GM21390 (cell line): ENCODE results near the gene SHROOM3.
A peak's percentile ranks its signal among the peaks of the same experiment; 100 is the strongest.

Experiments used
- ATAC-seq: cut with Tn5 transposase; IDR thresholded peaks from one replicate; pipeline ENCODE4 v1.9.1; 2021; ENCODE audit not compliant: unreplicated experiment

The SHROOM3 gene

GRCh38 chr4:76564123-76564915 lies 129.3 kb downstream of the SHROOM3 start:
- ATAC-seq, result no peak

DNA sequence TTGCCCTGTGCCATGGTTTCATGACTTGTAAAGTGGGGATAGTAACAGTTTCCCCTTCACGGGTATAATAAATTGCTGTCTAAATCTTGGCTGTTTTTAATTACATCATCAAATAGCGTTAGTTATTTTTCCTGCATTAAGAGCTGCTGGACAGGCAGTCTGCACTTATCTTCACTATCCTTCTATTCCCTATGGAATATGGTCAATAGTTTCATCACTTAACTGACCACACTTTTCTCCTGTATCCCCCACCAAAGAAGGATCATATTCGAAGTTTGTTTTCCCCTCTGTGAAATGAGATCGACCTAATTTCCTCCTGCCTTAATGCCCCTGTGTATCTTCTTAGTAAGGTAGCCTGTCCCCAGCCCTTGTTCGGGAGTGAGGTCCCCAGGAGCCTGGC lies 133.2 kb downstream of the SHROOM3 start:
- ATAC-seq, result no peak

DNA sequence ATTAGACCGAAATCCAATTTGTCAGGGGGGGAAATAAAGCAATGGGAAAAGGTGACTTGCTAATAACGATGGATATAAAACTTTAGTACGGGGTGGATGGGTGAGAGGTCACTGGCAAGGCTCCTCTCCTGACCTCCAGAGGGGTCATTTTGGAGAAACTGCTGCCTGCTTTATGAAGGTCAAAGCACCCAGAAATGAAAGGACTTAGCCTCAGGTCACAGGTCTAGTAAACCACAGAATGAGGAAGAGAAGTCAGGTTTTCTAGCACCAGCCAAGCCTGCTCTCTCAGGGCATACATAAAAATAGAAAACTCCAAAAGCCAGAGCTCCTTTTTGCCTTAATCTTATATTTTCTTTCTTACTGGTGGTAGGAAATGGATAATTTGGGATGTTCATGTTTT lies 134.2 kb downstream of the SHROOM3 start:
- ATAC-seq, result no peak

DNA sequence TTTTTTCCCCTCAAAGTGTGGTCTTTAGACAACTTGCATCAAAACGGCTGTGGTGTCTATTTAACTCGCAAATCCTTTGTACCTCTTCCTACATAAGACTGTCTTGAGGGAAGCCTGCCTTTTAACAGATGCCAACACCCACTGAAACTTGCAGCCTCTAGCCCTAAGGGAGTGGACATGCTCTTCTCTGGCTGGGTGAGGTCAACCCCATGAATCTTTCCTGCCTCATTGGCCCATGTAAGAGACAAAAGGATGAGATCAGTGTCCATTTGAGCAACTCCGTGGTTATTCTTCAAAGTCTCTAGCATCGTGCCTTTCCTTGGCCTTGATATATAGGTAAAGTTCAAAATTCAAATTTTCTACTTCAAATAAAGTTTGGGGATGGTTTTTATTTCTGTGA lies 134.7 kb downstream of the SHROOM3 start:
- no peak for ATAC-seq

DNA sequence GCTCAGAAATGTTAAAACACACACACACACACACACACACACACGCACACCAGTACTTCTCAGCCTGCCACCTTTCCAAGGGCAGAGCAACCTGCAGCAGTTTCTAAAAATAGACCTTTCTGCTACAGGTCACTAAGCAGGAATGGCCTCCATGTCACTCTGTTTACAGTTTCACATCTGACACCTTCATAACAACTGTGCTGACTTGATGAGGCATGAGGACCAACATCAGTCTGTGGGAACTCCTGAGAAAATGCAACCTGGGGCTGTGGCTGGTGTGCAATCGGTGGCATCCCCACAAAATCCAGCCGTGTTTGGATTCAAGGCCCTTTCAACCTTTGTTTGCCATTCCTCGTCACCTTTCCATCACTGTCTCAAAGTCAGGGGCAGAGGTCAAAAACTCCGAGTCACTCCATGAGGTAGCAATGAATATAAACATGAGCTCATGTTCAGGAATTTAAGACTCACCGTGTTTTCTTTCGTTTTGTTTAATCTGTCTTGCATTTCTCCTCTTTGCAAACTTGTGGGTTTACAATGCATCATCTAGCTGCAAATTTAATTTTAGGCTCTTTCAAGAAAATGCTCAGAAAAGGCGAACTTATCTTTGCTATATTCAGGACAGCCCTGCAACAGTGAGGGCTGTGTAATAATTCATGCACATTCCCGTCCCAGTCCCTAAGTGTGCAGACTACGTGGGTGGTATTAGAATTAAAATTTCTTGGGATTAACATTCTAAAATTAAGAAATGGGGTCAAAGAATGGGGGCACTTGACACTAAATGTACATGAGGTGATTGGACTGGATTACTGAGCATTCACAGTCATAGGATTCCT lies 135.3 kb downstream of the SHROOM3 start:
- no peak for ATAC-seq

GRCh38 chr4:76571274-76571673 lies 136.2 kb downstream of the SHROOM3 start:
- no peak for ATAC-seq

DNA sequence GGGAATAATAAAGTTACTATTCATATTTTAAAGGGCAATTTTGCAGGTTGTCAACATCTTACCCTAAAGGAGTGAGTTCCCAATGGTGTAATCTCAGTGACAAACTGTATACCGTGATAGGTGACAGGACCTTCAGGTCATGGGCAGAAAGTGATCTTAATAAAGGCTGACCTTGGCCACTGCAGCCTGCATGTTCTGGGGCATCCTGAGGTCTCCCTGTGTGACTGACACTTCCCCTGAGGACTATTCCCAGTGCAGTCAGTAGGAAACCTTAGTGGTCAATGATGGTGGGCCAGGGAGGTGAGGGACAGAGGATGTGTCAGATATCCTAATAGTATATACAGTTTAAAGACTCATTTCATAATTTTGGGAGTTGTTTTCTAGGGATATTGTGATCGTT lies 137.2 kb downstream of the SHROOM3 start:
- no peak for ATAC-seq

DNA sequence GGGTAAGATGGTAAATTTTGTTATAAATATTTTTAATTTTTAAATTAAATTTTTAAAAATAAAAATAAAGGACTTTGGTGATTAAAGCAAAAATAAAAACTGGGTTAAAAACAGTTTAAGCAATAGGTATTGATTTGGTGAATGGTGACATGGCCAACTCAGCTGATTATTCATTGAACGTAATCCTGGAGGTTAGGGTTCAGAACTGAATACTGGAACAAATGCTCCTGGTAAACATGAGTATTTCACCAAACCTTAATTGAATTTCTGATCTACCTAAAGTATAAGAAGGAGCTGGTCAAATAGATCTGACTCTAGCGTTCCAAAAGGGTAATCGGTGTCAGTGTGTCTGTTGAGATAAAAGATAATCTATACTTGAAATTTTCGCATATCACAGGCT lies 141.8 kb downstream of the SHROOM3 start:
- no peak for ATAC-seq

DNA sequence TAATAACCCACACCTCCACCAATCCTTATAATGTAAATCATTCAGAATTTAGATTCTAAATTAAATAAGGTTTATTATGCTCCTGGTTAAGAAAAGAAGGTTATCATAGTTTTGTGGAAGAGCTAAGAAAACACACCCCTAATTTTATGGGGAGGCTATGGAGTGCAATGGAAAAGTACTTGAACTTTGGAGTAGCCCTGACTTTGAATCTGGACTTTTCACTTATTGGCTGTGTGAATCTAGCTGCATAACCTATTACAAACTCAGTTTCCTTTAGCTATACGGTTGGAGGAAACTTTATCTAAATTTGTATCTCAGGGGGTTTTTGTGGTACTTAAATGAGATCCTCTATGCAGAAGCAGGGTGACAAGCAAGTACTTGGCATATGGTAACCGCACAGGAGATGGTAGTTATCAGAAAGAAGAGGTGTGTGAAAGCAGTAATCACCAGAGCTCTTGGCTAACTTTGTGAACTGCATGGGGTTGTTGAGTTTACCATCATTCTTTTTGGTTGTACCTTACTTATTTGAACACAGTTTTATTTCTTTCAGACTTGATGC lies 143.1 kb downstream of the SHROOM3 start:
- ATAC-seq, result no peak

DNA sequence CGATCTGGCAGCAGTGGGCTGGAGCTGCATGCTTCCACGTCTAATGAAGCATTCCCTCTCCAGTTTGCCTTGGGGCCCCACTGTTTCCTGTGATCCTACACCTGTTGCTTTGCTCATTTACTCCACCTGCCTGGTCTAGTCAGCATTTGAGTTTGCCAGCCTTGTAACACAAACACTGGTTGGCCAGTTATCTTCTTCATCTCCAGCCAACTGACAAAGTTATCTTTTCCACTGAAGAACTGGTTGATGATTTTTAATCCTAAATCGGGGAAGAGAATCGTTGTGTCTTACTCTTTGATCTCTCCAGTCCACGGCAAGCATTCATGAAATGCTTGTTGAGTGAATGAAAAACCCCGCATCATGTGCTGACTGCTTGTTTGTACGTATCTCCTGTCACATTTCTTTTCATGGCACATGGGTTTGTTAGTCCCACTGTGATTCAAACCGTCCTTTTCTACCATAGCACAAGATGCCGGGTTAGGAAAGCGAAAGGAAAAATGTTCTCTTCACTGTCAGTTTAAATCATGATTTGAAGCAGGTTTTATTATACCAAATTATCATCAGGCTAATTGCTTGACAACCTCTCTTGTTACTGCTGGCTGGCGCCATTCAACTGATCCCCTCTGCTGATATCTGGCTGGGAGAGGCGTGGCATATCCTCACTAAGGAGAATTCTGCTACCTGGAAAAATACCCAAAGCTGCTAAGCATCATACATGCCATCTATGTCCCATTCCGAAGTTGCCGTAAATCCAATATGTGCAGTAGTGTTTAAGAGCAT lies 144.8 kb downstream of the SHROOM3 start:
- no peak for ATAC-seq

- ATAC-seq, result no peak
Measured at GRCh38 chr4:76581077-76581962, 146.3 kb downstream of the SHROOM3 start.

DNA sequence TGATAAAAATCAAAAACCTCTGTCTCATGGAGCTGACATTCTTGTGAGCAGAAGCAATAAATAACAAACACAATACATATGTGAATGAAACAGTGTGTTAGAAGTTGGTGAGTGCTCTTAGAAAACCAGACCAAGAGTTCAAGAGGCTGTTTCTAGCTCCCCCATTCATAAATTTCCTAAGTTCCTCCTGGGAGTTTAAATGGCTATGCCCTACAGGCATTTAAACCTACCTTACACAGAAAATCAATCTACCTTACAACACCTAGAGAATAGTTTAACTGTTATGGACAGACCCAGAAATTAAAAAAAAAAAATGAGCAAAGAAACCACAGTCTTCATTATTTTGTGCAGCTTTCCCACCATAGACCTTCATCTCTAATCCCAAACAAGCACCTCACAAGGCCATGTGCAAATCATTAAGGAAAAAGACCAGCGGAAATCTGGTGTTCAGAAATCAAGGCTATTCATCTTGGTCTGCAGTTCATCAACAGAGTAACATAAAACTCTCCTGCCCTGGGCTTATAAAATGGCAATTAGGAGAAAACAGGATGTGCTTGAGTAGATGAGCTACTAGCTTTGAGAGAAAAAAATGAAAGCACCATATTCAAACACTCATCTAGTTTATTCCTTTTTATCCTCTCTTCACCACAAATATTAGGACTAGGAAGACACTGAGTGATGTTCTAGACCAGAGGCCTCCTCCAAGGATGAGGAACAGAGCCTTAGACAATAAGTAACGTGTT lies 147.2 kb downstream of the SHROOM3 start:
- no peak for ATAC-seq

DNA sequence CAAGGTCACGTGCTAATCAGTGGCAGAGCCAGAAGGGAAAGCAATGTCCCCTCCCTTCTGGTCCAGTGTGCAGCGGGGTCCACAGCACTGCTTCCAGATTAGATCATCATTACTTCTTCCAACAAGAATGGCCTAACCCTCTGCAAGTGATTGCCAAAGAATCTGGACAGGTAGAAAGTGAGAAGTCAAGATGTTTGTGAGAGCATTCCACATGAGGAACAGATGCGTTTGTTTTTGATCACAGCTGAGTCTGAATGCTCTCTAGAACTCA lies 147.7 kb downstream of the SHROOM3 start:
- ATAC-seq, result no peak

DNA sequence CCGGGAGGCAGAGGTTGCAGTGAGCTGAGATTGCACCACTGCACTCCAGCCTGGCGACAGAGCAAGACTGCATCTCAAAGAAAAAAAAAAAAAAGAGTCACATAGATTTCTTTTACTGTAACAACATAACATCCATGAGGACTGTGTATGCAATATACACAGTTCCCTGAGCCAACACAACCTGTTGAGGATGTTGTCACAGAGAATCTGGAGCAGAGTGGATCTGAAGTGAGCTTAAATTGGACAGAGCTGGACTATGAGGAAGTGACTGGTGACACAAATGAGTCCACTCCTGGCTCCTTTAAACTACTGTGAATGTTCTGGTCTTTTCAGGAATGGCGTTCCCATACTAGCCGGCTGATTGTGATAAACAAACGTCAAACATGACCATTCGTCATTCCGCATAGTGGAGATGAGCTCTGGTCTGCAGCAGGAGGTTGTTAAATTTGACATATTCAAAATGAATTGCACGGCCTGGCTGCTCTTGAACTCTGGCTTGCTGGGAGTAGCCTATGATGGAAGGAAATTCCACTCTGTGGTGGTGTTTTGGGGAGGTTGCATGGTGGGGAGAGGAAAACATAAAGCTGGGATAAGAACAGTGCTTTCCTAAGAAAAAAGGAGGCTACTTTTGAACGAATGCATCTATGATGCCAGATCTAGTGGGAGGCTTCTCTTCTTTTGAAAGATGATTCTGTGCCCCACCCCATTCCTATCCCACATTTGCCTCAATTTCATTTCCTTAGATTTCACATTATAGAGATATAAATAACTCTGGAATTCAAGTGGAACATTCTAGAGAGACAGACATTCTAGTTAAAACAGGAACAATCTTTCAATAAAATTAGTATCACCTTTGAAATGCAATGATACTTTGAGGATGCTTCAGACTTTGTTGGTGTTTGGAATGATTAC lies 149.5 kb downstream of the SHROOM3 start:
- no peak for ATAC-seq

DNA sequence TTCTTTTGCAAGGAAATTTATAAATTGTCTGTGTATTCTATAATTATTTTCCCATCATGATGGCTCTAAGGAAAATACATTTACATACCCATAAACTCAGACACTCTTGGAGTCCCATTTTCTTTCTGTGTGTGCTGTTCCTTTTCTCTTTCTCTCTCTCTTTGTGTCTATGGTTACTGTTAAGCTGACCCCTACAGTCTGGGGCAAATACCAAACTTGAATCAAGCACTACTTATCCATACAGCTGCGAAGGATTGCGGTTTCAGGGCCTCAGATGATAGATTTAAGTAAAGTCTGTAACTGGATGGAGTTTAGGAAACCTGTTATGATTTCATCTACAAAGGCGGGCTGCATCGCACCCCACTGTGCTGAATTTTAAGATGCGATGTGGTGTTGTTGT lies 150.2 kb downstream of the SHROOM3 start:
- ATAC-seq, result no peak

- peak; percentile 75 for ATAC-seq
Measured at GRCh38 chr4:76585897-76586360, 150.9 kb downstream of the SHROOM3 start.

DNA sequence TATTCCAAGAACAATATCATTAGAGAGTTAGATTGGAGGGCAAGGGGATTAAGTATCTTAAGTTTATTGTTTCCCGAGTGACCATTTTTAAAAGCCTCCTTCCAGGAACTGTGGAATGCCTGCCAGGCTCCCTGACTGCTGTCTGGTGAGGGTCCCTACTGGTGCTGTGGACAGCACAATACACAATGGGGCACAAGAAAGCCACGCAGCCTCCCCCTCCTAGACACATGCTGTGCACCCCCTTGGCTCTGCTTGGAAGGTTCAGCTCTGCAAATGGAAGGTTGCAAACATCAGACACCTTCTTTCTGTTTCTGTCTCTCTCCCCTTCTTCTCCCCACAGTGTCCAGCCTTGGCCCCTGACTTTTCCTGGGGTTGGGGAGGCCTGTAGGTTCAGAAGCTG lies 153.2 kb downstream of the SHROOM3 start:
- ATAC-seq, result no peak

DNA sequence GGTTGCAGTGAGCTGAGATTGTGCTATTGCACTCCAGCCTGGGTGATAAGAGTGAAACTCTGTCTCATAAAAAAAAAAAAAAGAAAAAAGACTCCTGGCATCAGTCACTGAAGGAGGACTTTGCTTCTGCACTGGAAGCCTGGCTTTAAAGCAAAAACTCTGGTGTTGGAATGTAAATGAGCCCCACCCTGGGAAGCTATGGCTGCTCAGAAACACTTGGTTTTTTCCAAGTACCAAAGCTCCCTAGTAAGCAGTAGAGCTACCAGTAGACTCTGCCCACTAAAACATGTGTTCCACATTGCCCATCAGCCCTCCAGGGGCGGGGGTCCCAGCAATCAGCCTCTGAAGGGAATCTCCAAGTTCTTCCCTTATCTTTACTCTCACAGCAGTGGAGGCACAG lies 154.4 kb downstream of the SHROOM3 start:
- ATAC-seq, result no peak
